Esophagus squamous epithelium (tissue), 4 donors: ENCODE data around the gene KCTD3.

Experiments used
- POLR2A ChIP-seq, 4 donors: fragments of 450-650 bp; IDR thresholded peaks; one replicate each; pipeline ENCODE4 v1.6.1; 2017; ENCODE audit warnings: antibody characterized with exemption in 4 of 4, mild to moderate bottlenecking in 4 of 4, moderate library complexity in 3 of 4
- TF ChIP-seq, protein P1 (sequence below), 6 experiments: fragments of 450-650 bp in 4 of 6; fragments of 200-600 bp in 2 of 6; sonication (generic) in 2 of 6; IDR thresholded peaks; one replicate each; pipeline ENCODE4 v1.5.1; 2016 to 2019; ENCODE audit warnings: antibody characterized with exemption in 6 of 6, mild to moderate bottlenecking in 4 of 6, moderate library complexity in 4 of 6

DNA sequence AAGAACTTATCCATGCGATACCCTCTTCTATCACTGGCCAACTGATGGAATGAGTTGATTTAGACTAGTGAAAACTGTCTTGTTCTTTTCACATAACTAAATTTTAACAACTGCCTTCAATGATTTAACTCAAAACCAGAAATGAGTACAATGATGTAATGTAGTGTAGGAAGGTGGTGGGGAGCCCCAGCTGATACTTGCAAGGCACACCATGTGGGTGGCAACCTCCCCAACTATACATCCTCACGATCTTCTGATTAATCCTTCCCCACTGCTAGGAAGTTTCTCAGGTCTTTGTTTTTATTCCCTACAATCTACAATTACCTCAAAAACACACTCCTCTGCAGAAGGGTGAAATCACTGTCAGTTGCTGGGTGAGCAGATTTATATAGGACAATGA lies 100.7 kb downstream of the KCTD3 start:
- TF ChIP-seq, protein P1, sequence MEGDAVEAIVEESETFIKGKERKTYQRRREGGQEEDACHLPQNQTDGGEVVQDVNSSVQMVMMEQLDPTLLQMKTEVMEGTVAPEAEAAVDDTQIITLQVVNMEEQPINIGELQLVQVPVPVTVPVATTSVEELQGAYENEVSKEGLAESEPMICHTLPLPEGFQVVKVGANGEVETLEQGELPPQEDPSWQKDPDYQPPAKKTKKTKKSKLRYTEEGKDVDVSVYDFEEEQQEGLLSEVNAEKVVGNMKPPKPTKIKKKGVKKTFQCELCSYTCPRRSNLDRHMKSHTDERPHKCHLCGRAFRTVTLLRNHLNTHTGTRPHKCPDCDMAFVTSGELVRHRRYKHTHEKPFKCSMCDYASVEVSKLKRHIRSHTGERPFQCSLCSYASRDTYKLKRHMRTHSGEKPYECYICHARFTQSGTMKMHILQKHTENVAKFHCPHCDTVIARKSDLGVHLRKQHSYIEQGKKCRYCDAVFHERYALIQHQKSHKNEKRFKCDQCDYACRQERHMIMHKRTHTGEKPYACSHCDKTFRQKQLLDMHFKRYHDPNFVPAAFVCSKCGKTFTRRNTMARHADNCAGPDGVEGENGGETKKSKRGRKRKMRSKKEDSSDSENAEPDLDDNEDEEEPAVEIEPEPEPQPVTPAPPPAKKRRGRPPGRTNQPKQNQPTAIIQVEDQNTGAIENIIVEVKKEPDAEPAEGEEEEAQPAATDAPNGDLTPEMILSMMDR (IDR thresholded peaks at IDR 0.05), result no peak
- TF ChIP-seq POLR2A (IDR thresholded peaks at IDR 0.05), result no peak
